B cell (primary cell): ENCODE measurements around the gene FES. TPM values are rescaled to one million over a fixed set of nuclear protein-coding genes. Genes with fewer than 3 reads are reported as not detected.

Experiments used
- ATAC-seq: fragments of 200-7000 bp; cut with Tn5 transposase; one replicate; pipeline ENCODE4 v1.10.0; 2021; ENCODE audit warnings: low read depth, mild to moderate bottlenecking, moderate number of reproducible peaks, moderate library complexity
- CTCF ChIA-PET: fragments of 350-600 bp; sonication (Branson Sonifier 250); formaldehyde crosslinking; loops from one replicate; lab custom pipeline; 2021; ENCODE audit warnings: antibody characterized with exemption, inconsistent platforms; lab: Charles Lee
- POLR2A ChIA-PET: fragments of 350-600 bp; sonication (Branson Sonifier 250); formaldehyde crosslinking; loops from one replicate; lab custom pipeline; 2021; ENCODE audit warnings: antibody characterized with exemption; lab: Charles Lee
- DNase-seq: peaks from one replicate; pipeline ENCODE4 v3.0.0; 2013
- H2AFZ ChIP-seq: 2 replicates; pipeline ENCODE4 v1.6.1; 2012; ENCODE audit warnings: mild to moderate bottlenecking, low read depth, low read length; ENCODE audit not compliant: insufficient read depth, poor library complexity, severe bottlenecking
- H3K27ac ChIP-seq, 2 donors: 1 replicate in 1 of 2; 2 replicates in 1 of 2; pipeline ENCODE4 v1.5.1; 2012 to 2013; ENCODE audit warnings: low read length in 2 of 2, mild to moderate bottlenecking in 2 of 2, moderate library complexity in 1 of 2
- H3K27me3 ChIP-seq, 4 experiments: fragments of 200-600 bp in 1 of 4; sonication (generic) in 1 of 4; replicated peaks in 1 of 4; 1 replicate in 2 of 4; 2 replicates in 2 of 4; pipeline versions ENCODE4 v1.6.1 to v1.7.0; 2013 to 2016; ENCODE audit warnings: low read length in 3 of 4, mild to moderate bottlenecking in 2 of 4, mixed read lengths in 1 of 4, moderate library complexity in 1 of 4; ENCODE audit not compliant: insufficient read depth in 4 of 4, control insufficient read depth in 3 of 4; ENCODE audit errors: control extremely low read depth in 1 of 4
- H3K36me3 ChIP-seq, 2 experiments: replicated peaks in 1 of 2; 1 replicate in 1 of 2; 2 replicates in 1 of 2; pipeline versions ENCODE4 v1.6.1 to v1.7.1; 2013; ENCODE audit warnings: low read length in 1 of 2; ENCODE audit not compliant: insufficient read depth in 2 of 2, control insufficient read depth in 1 of 2; ENCODE audit errors: control extremely low read depth in 1 of 2, extremely low read depth in 1 of 2
- H3K4me1 ChIP-seq, 2 donors: fragments of 200-600 bp in 1 of 2; sonication (generic) in 1 of 2; 1 replicate in 1 of 2; 2 replicates in 1 of 2; pipeline versions ENCODE4 v1.5.1 to v1.6.1; 2013 to 2017; ENCODE audit warnings: low read length in 2 of 2; ENCODE audit not compliant: control insufficient read depth in 2 of 2, insufficient read depth in 2 of 2
- H3K4me2 ChIP-seq: replicated peaks from 2 replicates; pipeline ENCODE3; 2012; ENCODE audit warnings: mild to moderate bottlenecking, low read depth, low read length; ENCODE audit not compliant: poor library complexity, severe bottlenecking
- H3K4me3 ChIP-seq, 5 experiments: fragments of 200-600 bp in 1 of 5; sonication (generic) in 1 of 5; 1 replicate in 3 of 5; 2 replicates in 2 of 5; pipeline versions ENCODE4 v1.5.1 to v1.7.0; 2011 to 2016; ENCODE audit warnings: low read length in 4 of 5, mild to moderate bottlenecking in 4 of 5, low read depth in 2 of 5, control low read depth in 1 of 5, moderate library complexity in 1 of 5; ENCODE audit not compliant: insufficient read depth in 1 of 5; ENCODE audit errors: control extremely low read depth in 1 of 5, extremely low read depth in 1 of 5
- H3K79me2 ChIP-seq: fragments of 200-600 bp; sonication (generic); one replicate; pipeline ENCODE4 v1.6.0; 2016; ENCODE audit warnings: low read length; ENCODE audit not compliant: control insufficient read depth, insufficient read depth
- H3K9ac ChIP-seq: fragments of 200-600 bp; sonication (generic); 2 replicates; pipeline ENCODE4 v1.6.1; 2017; ENCODE audit warnings: mild to moderate bottlenecking, low read length, moderate library complexity
- H3K9me3 ChIP-seq, 3 donors: one replicate each; pipeline versions ENCODE4 v1.6.1 to v1.7.1; 2013; ENCODE audit warnings: low read length in 2 of 3; ENCODE audit not compliant: control insufficient read depth in 2 of 3, insufficient read depth in 1 of 3; ENCODE audit errors: control extremely low read depth in 1 of 3
- H4K20me1 ChIP-seq: 2 replicates; pipeline ENCODE4 v1.6.0; 2012; ENCODE audit warnings: mild to moderate bottlenecking, low read length; ENCODE audit not compliant: insufficient read depth, control insufficient read depth, poor library complexity, severe bottlenecking
- H3K27ac Mint-ChIP-seq: one replicate; pipeline ENCODE4 v1.8.0; 2021; ENCODE audit warnings: mixed read lengths
- H3K27me3 Mint-ChIP-seq: one replicate; pipeline ENCODE4 v1.8.0; 2021; ENCODE audit warnings: mixed read lengths
- H3K4me1 Mint-ChIP-seq: one replicate; pipeline ENCODE4 v1.8.0; 2021; ENCODE audit warnings: mixed read lengths
- H3K4me3 Mint-ChIP-seq: one replicate; pipeline ENCODE4 v1.8.0; 2021; ENCODE audit warnings: mixed read lengths
- H3K9me3 Mint-ChIP-seq: one replicate; pipeline ENCODE4 v1.8.0; 2022; ENCODE audit warnings: mixed read lengths; ENCODE audit not compliant: insufficient read depth
- CTCF ChIP-seq: fragments of 200-600 bp; IDR thresholded peaks from one replicate; pipeline ENCODE4 v1.8.0; 2022; ENCODE audit warnings: antibody characterized with exemption, mild to moderate bottlenecking
- EZH2 ChIP-seq: IDR thresholded peaks from 2 replicates; pipeline ENCODE4 v1.6.1; 2012; ENCODE audit warnings: borderline replicate concordance, low read depth, mild to moderate bottlenecking, moderate library complexity, low read length; ENCODE audit not compliant: insufficient read depth, poor library complexity, severe bottlenecking
- WGBS: methylation state at CpG from one replicate; pipeline ENCODE4 v1.1.5; 2013; ENCODE audit warnings: missing lambda C conversion rate; ENCODE audit not compliant: insufficient coverage; 5-methylcytosine and 5-hydroxymethylcytosine counted together
- intact Hi-C: fragments of 100-400 bp; cut with micrococcal nuclease; formaldehyde crosslinking; loops from one replicate; pipeline ENCODE4 v1.10.0; 2022
- polyA plus RNA-seq: library from polyadenylated mRNA; depleted of rRNA; stranded (reverse); fragments of >200 nt; gene quantifications from 2 replicates; pipeline ENCODE4 v1.2.3, GENCODE V29; 2012
- total RNA-seq, 2 donors: library from RNA; stranded (reverse); fragments of 120-200 nt in 1 of 2; gene quantifications; 1 replicate in 1 of 2; 2 replicates in 1 of 2; pipeline versions ENCODE4 v1.2.3 to v1.2.4, GENCODE V29; 2013 to 2022

The FES gene
- total and polyA plus RNA-seq, 2 donors (not counting 1 experiment from before 2014, with no cell fraction given): 23.9 to 31.4 TPM

GRCh38 chr15:90930861-90931574, 46.7 kb downstream of the FES start:
- Histone ChIP-seq H3K27ac (peak overlapping the region; percentile 93 to 94), H3K4me1 (peaks cover 38 to 58% of the 10 kb centered on the region in 2 donors), H3K4me2 (peak overlapping the region; percentile 94), H3K4me3 (peak overlapping the region in 3 of 5 experiments; percentile 68 to 71 (median 70)), H2AFZ (no peak overlapping the region), H4K20me1 (peaks cover 5% of the 10 kb centered on the region), H3K9ac (peak overlapping the region; percentile 78), H3K36me3 (no peaks in the 10 kb centered on the region), H3K79me2 (peaks cover 9% of the 10 kb centered on the region), H3K27me3 (no peaks in the 10 kb centered on the region), H3K9me3 (no peaks in the 10 kb centered on the region)
- WGBS: 77% methylated on average over 14 of the region's 15 CpGs
- DNase-seq (peak; percentile 29), ATAC-seq (no peak)
- Mint-ChIP-seq H3K4me1 (peaks cover 43% of the 10 kb centered on the region), H3K9me3 (no peaks in the 10 kb centered on the region), H3K27ac (peak overlapping the region; percentile 99), H3K4me3 (peak overlapping the region; percentile 98), H3K27me3 (no peaks in the 10 kb centered on the region)
- POLR2A ChIA-PET: interaction anchor here (0.6 to 6.9 kb wide), 12 partner anchors 8 to 829 kb away, joined by 3 to 66 read pairs (median 4); partner anchors contain the start of genes IDH2, MAN2A2 and RCCD1
- no peak for TF ChIP-seq EZH2
- CTCF ChIA-PET: interaction anchor here (0.7 to 9.5 kb wide), 28 partner anchors 9 to 638 kb away, joined by 3 to 260 read pairs (median 6); partner anchors contain the start of genes BLM, FES, MAN2A2 and RCCD1
- intact Hi-C loops: loop anchor here (1.0 to 10.0 kb wide), 4 partner anchors 29 to 1236 kb away; partner anchors contain the start of genes AP3S2, PEX11A and WDR93

- 12% methylated on average over 6 of the region's 6 CpGs for WGBS
- peaks cover 14% of the 10 kb centered on the region for H3K79me2 ChIP-seq
- intact Hi-C loops: loop anchor here (1.0 to 10.0 kb wide), 4 partner anchors 29 to 1237 kb away; partner anchors contain the start of genes AP3S2, PEX11A and WDR93
These were observed 47.2 kb downstream of the FES start for GRCh38 chr15:90931575-90931827.

More at GRCh38 chr15:90931575-90931827, 47.2 kb downstream of the FES start:
- Histone ChIP-seq H3K9ac (peak overlapping the region; percentile 79), H3K4me2 (peak overlapping the region; percentile 94), H2AFZ (peak overlapping the region; percentile 89), H4K20me1 (peaks cover 9% of the 10 kb centered on the region), H3K27ac (peak overlapping the region; percentile 93 to 94), H3K4me1 (peaks cover 42 to 62% of the 10 kb centered on the region in 2 donors), H3K9me3 (no peaks in the 10 kb centered on the region), H3K27me3 (no peaks in the 10 kb centered on the region), H3K4me3 (peak overlapping the region in 4 of 5 experiments; percentile 72 to 97 (median 88)), H3K36me3 (peaks cover 0 to 3% of the 10 kb centered on the region in 2 experiments)
- ATAC-seq: no peak
- Mint-ChIP-seq H3K27ac (peak overlapping the region; percentile 99), H3K27me3 (no peaks in the 10 kb centered on the region), H3K4me3 (peak overlapping the region; percentile 98), H3K9me3 (no peaks in the 10 kb centered on the region), H3K4me1 (peaks cover 48% of the 10 kb centered on the region)
- POLR2A ChIA-PET: interaction anchor here (0.6 to 6.9 kb wide), 10 partner anchors 8 to 830 kb away, joined by 3 to 66 read pairs (median 4); partner anchors contain the start of genes IDH2, MAN2A2 and RCCD1
- TF ChIP-seq CTCF: peak; percentile 37
- TF ChIP-seq EZH2: no peak
- no peak for DNase-seq
- CTCF ChIA-PET: interaction anchor here (0.6 to 9.5 kb wide), 35 partner anchors 9 to 638 kb away, joined by 3 to 260 read pairs (median 5); partner anchors contain the start of genes BLM, FES, MAN2A2 and RCCD1
